DMS153 (cell line): ENCODE measurements around the gene DEPP1.
"Not testable (repeated sequence)": the region's sequence is repeated elsewhere in the genome, so short reads cannot be mapped to it uniquely, and the experiment has no call there.

Experiments
- DNase-seq: peaks from one replicate; lab custom pipeline; 2025; lab: John Stamatoyannopoulos, UW

DEPP1 gene, protein sequence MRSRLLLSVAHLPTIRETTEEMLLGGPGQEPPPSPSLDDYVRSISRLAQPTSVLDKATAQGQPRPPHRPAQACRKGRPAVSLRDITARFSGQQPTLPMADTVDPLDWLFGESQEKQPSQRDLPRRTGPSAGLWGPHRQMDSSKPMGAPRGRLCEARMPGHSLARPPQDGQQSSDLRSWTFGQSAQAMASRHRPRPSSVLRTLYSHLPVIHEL

DNA sequence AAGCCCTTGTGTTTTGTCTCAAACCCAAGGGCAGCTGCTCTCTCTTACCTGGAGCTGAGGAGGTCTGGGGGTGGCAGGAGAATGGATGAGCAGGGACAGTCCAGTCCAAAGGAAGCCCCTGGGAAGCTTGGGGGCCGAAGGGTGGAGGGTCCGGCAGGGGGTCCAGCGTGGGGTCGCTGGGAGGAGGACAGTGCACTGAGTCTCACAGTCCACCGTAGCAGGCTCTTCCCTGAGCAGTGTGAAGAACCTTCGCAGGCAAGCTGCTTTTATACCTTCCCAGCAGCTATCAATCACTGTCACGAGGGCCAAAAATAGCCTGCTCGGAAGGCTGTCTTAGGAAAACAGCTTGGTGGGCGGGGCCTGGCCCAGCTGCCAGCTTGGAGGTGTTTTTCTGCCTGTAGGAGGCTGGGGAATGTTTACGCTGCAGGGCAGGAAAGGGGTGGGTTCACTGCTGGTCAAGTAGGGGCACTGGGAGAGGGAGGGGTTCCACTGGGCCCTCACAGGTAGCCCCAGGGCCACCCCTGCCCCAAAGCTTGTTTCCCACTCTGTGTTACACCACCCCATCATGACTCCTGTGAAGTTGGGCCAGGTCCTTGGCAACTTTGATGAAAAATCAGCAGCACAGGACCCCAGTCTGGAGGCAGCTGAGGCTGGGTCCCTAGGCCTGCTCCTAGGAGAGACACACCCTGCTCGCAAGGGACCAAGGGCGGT, at the start of gene DEPP1:
Gene DEPP1 (minus strand): TSS at position 240 of the 711 bp plus-strand sequence. CDS start 779 bp downstream, outside the sequence.
- DNase-seq, result peak; percentile 95

DNA sequence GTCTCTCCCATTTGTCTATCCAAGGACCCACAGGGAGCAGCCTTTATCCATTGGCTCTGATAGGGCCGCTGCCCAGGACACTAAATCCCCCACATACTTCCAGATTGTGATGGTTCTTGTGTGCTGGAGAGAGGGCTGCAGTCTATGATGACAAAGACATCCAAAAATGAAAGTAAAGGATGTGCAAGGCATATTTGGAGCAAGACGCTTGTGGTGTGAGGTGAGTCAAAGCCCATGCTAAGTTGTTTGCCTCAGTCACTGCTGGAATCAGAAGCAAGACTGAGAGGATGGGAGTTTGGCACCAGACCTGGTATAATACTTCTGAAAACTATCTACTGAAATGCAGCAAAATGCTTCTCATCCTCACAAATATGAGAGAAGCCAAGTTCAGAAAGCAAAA, 44.8 kb upstream of the DEPP1 start:
- DNase-seq, result no peak

DNA sequence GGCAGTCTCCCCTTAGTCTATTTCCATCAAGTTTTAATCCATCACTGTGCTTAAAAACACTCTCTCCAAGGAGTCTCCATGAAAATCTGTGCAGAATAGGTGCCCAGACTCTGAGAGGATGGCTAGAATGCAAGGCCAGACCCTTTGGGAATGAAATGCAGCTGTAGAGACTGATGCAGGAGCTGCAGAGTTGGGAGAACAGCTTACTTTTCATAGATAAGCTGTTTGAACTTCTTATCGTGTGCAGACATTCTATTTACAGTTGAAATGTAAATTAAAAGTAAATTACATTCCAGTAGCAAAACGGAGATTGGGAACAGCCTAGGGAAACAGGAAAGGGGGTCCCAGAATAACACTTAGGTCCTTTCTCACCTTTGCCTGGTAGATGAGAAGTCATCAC, 37.0 kb upstream of the DEPP1 start:
- no peak for DNase-seq

DNA sequence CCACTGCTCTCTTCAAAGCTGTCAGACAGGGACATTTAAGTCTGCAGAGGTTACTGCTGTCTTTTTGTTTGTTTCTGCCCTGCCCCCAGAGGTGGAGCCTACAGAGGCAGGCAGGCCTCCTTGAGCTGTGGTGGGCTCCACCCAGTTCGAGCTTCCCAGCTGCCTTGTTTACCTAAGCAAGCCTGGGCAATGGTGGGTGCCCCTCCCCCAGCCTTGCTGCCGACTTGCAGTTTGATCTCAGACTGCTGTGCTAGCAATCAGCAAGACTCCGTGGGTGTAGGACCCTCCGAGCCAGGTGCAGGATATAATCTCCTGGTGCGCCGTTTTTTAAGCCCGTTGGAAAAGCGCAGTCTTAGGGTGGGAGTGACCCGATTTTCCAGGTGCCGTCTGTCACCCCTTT, 35.9 kb upstream of the DEPP1 start:
- not testable (repeated sequence) for DNase-seq

DNA sequence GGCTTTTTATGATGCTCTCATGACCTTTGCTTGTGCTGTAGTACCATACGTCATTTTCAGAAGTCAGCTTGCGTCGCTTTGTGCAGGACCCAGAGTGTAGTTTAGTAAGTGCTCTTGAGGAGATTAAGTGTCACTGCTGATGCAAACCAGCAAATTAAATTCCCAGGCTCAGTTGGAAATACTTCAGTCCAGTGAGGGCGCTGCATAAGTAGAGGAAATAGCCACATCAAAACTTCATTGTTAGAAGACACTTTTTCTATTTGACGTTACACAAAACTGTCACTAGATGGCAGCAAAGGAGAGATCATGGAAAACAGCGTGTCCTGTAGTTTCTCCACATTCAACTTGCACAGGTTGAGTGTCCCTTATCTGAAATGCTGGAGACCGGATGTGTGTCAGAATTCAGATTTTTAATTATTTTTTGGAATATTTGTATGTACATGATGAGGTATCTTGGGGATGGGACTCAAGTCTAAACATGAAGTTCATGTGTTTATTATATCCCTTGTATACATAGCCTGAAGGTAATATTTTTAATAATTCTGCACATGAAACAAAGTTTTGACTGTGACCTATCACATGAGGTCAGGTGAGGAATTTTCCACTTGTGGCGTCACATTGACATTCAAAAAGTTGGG, 30.0 kb upstream of the DEPP1 start:
- peak; percentile 79 for DNase-seq

DNA sequence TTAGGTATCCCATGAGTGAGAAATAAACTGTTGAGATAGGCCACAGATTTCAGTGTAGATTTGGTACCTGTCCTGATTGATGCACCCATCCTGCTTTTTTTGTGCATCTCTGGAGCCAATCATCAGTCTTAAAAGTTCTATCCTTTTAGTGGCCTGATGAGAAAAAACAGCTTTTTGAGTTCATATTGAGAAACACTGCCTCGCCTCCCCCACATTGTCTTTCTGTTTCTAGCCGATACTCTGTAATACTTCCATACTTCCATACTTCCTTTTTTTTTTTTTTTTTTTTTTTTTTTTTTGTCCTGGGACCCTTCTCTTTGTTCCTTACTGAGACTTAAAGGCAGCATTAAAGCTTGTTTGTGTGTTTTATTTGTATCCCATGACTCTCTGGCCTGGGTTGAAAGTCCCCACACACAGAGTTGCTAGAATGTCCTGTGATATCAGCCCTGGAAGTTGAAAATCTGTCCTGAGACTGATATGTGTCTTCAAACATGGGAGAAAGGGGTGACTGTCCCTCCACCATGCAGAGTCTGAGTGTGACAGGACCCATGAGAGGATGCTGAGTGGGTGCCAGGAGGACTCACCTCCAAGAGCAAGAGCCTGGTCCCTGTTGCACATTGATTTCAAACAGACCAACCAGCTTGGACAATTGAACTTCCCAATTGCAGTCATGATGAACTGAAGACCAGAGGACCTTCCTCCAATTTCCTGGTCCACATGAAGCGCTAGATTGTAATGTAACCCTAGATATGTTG, 27.8 kb upstream of the DEPP1 start:
- no peak for DNase-seq

DNA sequence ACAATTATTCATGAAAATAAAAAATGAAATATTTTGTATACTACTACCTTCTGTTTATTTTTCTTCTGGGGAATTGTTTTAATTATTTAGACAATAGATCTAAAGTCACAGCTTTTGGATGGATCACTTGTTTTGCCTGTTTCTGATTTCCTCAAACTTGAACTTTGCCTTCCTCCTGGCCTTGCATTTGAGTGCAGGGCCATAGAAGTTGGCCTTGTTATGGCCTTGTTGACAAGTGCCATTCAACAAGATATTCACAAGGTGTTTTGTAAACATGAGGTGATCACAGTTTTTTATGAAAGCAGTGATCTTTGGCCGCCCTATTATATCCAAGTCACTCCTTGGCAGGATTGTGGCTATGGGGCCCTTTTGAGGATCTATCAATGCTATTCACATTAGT, 26.7 kb upstream of the DEPP1 start:
- DNase-seq, result no peak

DNA sequence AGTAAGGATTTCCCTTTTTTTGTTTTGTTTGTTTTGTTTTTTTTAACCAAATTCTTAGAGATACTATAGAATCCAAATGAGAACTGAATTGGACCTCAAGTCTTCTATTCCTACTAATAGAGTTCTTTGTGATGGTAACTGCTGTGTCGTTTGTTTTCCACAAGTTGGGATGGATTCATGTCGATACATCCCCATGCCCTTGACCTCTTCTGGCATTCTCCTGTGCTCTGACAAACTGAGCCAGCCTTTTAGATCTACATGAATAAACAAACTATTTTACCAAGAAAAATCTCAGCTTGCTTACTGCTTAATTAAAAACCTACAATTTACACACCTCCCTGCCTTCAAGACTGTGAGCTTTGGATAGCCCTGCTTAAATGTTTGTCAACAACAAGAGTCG, 26.1 kb upstream of the DEPP1 start:
- no peak for DNase-seq

DNA sequence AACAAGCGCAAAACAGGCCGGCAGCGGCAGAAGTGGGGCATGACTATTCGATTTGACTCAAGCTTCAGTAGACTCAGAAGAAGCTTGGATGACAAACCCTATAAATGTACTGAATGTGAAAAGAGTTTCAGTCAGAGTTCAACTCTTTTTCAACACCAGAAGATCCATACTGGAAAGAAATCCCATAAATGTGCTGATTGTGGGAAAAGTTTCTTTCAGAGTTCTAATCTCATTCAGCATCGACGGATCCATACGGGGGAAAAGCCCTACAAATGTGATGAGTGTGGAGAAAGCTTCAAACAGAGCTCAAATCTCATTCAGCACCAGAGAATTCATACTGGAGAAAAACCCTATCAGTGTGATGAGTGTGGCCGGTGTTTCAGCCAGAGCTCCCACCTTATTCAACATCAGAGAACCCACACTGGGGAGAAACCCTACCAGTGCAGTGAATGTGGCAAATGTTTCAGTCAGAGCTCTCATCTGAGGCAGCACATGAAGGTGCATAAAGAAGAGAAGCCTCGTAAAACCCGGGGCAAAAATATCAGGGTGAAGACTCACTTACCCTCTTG, 24.9 kb upstream of the DEPP1 start:
- no peak for DNase-seq

DNA sequence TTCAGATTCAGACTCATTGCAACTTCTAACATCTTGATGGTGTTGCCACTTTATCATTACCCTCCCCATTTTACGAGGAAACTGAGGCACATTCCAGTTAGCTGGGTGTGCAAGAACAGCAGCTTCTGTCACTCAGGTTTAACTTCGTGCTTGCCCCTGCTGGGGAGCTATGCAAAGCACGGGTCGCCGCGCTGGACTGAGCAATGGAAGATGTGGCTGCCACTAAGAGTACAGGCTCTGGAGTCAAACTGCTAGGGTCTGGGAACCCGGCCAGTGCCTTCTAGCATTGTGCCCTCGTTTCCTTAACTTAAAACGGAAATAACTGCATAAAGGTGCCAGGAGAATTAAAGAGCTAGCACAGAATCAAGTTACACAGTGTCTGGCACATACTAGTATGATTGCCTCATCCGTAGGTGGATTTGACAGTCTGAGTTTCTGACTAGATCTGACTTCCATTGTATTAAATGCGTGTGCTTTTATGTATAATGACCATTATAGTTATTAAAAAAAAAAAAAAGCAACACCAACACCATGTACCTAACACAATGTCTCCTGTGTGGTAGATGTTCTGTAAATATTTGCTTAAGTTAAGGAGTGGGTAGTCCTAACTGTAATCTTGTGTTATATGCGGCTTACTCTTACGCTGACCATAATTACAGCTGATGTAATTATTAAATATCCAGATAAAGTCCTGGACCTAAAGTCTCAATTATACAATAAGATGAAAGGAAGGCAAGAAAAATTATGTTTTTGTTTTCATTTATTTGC, 23.0 kb upstream of the DEPP1 start:
- DNase-seq, result peak; percentile 29

DNA sequence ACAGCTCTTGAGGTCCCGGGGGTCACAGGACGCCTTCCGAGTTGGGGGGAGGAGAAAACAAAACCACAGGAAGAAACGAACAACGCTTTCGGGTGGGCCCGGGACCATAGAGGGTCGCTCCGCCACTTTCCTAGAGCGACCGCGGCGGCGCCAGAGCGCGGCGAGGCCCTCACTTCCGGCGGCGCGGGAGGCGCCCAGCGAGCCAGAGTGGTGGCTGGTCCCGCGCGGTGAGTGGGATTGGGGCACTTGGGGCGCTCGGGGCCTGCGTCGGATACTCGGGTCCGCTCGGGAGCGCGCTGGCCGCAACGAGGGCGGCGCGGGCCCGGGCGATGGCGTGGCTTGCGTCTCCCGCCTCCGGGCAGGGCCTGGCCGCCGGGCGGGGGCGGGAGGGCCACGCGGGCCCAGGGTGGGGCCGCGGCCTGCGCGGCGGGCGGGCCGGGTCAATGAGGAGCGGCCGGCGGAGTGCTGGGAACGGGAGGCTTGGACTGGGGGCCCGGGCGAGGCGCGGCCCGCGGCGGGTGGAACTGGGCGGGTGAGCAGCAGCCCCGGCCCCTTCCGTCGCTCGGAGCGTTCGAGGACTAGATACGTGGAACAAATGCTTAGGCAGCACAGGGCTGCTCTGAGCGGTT, 22.3 kb upstream of the DEPP1 start, which contains the start of gene ZNF22:
Gene ZNF22 (plus strand): TSS at position 172 of the 629 bp plus-strand sequence. CDS start 2,446 bp downstream, outside the sequence.
- no peak for DNase-seq

DNA sequence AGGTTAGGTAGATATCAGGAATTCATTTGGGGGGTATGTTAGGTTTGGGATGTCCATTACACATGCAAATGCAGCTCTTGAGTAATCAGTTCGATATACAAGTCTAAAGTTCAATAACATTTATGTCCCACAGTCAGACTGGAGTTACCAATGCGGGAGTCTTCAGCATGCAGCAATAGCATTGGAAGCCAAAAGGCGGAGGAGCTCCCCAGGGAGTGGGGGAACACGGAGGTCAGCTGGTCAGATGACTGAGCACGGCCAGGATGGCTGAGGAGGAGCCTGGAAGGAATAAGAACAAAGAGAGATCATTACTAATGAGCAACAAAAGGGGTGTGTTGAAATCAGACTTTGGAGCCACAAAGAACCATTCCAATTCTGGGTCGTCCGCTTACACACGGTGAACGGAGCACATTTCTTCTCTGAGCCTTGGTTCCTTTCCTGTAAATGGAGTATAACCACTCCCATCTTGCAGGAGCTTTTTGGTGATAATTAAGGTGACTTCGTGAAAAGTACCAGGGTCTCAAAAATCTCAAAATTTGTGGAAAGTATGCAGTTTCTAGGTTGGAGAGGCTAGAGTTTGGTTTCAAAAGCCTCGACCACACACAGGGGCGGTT, 21.6 kb upstream of the DEPP1 start:
- DNase-seq, result no peak

DNA sequence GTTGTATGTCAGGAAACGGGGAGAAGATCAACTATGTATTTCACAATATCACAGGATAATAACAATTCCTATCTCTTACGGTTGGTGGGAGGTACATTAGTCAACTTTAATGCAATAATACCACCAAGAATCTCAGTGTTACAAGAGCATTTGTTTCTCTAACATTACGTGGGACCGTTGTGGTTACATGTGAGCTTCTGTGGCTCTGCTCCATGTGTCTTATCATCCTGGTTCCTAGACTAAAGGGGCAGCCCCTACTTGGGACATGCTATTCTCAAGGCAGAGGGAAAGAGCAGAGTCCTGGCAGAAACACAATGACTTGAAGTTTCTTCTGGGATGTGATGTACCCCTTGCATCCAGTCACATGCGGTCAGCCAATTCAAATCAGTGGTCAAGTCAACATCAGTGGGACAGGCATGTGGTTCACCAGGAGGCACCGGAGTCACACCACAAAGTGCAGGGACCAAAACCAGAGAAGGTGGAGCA, 19.6 kb upstream of the DEPP1 start:
- DNase-seq, result no peak

DNA sequence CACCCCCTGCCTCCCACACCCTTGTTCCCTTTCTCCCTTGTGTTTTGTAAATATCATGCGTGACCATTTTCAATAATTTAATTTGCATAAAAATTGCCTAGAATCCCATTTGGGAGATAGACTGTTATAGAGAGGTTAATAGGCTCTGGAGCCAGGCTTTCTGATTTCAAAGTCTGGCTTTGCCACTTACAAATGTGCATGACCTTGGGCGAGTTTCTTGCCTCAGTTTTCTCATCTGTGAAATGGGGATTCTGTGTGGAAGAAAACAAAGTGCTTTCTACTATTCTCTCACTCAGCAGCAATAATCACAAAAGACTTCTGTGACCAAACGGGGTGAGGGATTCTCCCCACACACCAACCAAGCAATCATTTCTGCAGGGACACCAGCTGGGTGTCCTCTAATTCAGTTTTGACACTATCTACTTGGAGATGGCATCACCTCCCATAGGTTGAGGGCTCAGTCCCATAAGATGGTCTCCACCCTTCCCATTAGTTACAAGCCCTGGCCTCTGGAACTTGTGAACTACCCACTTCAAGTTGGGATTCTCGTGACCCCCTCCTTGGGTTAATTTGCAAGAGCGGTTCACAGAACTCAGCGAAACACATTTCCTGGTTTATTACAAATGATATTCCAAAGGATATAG, 18.6 kb upstream of the DEPP1 start:
- DNase-seq, result no peak

DNA sequence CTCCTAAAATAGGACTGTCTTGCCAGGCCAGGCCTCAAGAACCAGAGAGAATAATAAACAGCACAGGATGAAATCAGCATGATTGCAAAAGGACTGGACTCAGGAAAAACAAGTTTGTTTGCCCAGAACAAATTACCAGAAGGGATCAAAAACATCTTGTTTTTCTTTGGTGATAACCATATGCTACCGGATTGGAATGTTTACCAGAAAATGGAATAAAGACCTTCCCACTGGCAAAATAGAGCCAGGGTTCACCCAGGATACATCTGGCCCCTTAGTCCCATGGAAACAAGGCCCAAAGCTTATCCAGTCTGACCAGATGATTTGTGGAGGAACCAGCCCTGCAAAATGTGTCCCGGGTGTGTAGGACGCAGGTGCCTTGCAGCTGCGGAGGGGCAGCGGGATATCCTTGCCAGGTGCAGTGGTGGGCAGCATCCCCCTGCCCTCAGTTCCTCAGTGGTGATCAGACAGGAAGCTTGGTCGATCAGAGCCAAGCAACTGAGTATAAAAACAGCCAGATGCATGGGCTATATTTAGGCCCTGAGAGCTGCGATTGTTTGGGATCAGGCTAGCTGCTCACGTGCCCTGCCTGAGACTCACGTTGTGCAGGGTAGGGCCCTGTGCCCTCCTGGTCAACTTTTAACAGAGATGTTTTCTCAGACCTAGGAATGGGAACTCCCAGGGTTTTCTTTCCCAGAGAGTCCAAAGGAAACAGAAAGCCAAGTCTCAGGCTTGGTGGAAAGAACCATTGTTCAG, 17.5 kb upstream of the DEPP1 start:
- no peak for DNase-seq

DNA sequence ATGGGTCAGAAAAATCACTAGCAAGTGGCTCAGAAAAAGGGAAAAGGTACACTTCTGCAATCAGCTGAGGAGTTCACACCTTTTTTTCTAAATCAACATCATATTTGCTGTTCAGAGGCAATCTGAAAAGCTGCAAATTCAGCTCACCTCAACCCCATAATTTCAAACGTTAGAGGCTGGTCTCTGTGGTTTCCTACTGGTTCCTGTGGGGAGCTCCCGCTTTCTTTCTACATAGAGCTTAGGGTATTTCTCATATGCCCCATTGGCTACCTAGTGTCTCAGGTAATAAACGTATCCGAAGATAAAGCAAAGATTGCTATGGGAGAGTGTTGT, 16.9 kb upstream of the DEPP1 start:
- DNase-seq, result no peak

DNA sequence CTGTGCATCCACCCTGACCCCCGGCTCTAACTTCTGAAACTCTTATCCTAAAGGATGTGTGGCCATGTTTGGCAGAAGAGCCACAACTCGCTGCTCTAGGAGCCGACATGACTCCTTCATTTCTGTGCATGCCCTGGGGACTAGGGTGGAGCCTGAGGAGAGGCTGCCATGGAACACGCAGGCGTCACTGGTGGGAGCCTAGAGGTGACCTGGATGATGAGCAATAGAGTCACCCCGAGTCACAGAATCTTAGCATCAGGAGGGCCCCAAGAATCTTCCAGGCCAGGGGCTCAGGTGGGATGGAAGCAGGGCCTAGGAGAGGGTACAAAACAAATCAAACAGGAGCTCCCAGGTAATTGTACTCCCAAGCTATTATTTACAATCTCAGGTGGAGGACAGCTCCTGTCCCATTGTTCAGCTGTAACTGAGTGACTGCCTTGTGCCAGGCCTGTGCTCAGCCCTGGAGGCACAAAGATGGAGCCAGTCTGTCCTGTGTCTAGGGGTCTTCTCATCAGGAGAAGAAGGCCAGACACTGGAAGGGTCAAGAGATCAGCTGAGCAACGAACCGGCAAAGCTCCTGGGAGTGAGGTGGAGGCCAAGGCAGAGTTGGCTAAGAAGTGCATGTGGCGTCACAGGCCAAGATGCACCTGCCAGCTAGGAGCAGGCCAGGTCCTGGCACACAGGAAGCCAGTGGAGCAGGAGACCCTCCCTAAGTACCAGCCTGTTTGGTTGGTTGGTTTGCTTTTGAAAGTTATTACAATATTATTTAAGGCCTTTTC, 16.3 kb upstream of the DEPP1 start:
- DNase-seq, result no peak
